GM21423 (cell line): ENCODE measurements around the gene CREB3L1.

Experiments used
- ATAC-seq: cut with Tn5 transposase; IDR thresholded peaks from one replicate; pipeline ENCODE4 v1.9.1; 2021; ENCODE audit warnings: mild to moderate bottlenecking, moderate library complexity; ENCODE audit not compliant: unreplicated experiment

The CREB3L1 gene

GRCh38 chr11:46272816-46273427 is 4.5 kb upstream of the CREB3L1 start:
- ATAC-seq: no peak

GRCh38 chr11:46273511-46274205 is 3.8 kb upstream of the CREB3L1 start:
- no peak for ATAC-seq

- no peak for ATAC-seq
These were observed 1.4 kb upstream of the CREB3L1 start for GRCh38 chr11:46275964-46276641.

GRCh38 chr11:46277313-46277621 is 195 bp upstream of the CREB3L1 start:
- no peak for ATAC-seq

GRCh38 chr11:46278387-46279125 is 1.1 kb downstream of the CREB3L1 start:
- ATAC-seq: no peak

- no peak for ATAC-seq
These were observed 2.0 kb downstream of the CREB3L1 start for GRCh38 chr11:46279126-46280099.

- ATAC-seq: no peak
These were observed 3.2 kb downstream of the CREB3L1 start for GRCh38 chr11:46280706-46281105.

- no peak for ATAC-seq
These were observed 3.9 kb downstream of the CREB3L1 start for GRCh38 chr11:46281371-46281831.

- ATAC-seq: no peak
These were observed 7.7 kb downstream of the CREB3L1 start for GRCh38 chr11:46285173-46285572.

- no peak for ATAC-seq
These were observed 8.2 kb downstream of the CREB3L1 start for GRCh38 chr11:46285594-46286033.

- ATAC-seq: no peak
These were observed 9.3 kb downstream of the CREB3L1 start for GRCh38 chr11:46286789-46287188.

GRCh38 chr11:46288451-46288850 is 11.0 kb downstream of the CREB3L1 start:
- no peak for ATAC-seq

GRCh38 chr11:46290011-46290410 is 12.5 kb downstream of the CREB3L1 start:
- no peak for ATAC-seq

- no peak for ATAC-seq
These were observed 13.3 kb downstream of the CREB3L1 start for GRCh38 chr11:46290598-46291309.

GRCh38 chr11:46291441-46292150 is 14.1 kb downstream of the CREB3L1 start:
- ATAC-seq: no peak

- no peak for ATAC-seq
These were observed 15.6 kb downstream of the CREB3L1 start for GRCh38 chr11:46293066-46293465.

- no peak for ATAC-seq
These were observed 16.2 kb downstream of the CREB3L1 start for GRCh38 chr11:46293641-46294103.

- ATAC-seq: no peak
These were observed 17.2 kb downstream of the CREB3L1 start for GRCh38 chr11:46294365-46295309.
